ENCODE results near the gene OSBPL6. TPM values are rescaled to one million over a fixed set of nuclear protein-coding genes. Genes with fewer than 3 reads are reported as not detected.
A peak's percentile ranks its signal among the peaks of the same experiment; 100 is the strongest.

OSBPL6 gene
- total and polyA plus RNA-seq, 2 of the 13 experiments (the other 11 are each of a cell fraction or from before 2014, with no cell fraction given) = 0.03 to 0.11 TPM

DNA sequence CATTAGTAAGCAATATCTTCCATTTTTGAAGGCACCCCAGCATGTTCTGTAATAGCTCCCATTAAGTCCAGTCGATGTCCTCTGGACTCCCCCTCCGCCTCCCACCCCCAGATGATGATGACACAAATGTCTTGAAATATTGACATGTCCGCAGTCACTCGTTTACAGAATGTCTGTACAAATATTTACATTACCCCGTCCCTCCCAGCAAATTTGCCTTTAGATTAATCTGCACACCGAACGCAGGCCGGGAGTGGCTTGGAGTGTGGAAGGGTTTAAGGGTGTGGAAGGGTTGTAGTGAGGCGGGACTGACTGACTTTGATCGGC, 853 bp upstream of the OSBPL6 start (continued):
- TF ChIP-seq, protein P1, sequence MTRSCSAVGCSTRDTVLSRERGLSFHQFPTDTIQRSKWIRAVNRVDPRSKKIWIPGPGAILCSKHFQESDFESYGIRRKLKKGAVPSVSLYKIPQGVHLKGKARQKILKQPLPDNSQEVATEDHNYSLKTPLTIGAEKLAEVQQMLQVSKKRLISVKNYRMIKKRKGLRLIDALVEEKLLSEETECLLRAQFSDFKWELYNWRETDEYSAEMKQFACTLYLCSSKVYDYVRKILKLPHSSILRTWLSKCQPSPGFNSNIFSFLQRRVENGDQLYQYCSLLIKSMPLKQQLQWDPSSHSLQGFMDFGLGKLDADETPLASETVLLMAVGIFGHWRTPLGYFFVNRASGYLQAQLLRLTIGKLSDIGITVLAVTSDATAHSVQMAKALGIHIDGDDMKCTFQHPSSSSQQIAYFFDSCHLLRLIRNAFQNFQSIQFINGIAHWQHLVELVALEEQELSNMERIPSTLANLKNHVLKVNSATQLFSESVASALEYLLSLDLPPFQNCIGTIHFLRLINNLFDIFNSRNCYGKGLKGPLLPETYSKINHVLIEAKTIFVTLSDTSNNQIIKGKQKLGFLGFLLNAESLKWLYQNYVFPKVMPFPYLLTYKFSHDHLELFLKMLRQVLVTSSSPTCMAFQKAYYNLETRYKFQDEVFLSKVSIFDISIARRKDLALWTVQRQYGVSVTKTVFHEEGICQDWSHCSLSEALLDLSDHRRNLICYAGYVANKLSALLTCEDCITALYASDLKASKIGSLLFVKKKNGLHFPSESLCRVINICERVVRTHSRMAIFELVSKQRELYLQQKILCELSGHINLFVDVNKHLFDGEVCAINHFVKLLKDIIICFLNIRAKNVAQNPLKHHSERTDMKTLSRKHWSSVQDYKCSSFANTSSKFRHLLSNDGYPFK (CRISPR knock-in tag; IDR thresholded peaks at IDR 0.05; ENCODE audit: borderline replicate concordance) = peak; percentile 40; the same call in 1 of the 2 replicates
- no peak for TF ChIP-seq FOXP1 (IDR thresholded peaks at IDR 0.05)
- TF ChIP-seq FOXP1 (CRISPR knock-in tag; IDR thresholded peaks at IDR 0.05) = peak; percentile 89
- no peak for TF ChIP-seq LCORL (IDR thresholded peaks at IDR 0.05)
- TF ChIP-seq LCORL (CRISPR knock-in tag; IDR thresholded peaks at IDR 0.05) = peak; percentile 81
- TF ChIP-seq ZNF670 (CRISPR knock-in tag; IDR thresholded peaks at IDR 0.05; ENCODE audit: borderline replicate concordance) = peak; percentile 74; the same call in 1 of the 2 replicates
- TF ChIP-seq, protein P2, sequence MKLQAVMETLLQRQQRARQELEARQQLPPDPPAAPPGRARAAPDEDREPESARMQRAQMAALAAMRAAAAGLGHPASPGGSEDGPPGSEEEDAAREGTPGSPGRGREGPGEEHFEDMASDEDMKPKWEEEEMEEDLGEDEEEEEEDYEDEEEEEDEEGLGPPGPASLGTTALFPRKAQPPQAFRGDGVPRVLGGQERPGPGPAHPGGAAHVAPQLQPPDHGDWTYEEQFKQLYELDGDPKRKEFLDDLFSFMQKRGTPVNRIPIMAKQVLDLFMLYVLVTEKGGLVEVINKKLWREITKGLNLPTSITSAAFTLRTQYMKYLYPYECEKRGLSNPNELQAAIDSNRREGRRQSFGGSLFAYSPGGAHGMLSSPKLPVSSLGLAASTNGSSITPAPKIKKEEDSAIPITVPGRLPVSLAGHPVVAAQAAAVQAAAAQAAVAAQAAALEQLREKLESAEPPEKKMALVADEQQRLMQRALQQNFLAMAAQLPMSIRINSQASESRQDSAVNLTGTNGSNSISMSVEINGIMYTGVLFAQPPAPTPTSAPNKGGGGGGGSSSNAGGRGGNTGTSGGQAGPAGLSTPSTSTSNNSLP (IDR thresholded peaks at IDR 0.05; ENCODE audit: low read depth, low read length) = peak; percentile 69
- peak; percentile 33; the same call in 1 of the 2 replicates for TF ChIP-seq SMAD3 (CRISPR knock-in tag; IDR thresholded peaks at IDR 0.05)
- peak; percentile 77; the same call in 1 of the 2 replicates for TF ChIP-seq REPIN1 (CRISPR knock-in tag; IDR thresholded peaks at IDR 0.05; ENCODE audit: borderline replicate concordance, low read depth)
- TF ChIP-seq, protein P3, sequence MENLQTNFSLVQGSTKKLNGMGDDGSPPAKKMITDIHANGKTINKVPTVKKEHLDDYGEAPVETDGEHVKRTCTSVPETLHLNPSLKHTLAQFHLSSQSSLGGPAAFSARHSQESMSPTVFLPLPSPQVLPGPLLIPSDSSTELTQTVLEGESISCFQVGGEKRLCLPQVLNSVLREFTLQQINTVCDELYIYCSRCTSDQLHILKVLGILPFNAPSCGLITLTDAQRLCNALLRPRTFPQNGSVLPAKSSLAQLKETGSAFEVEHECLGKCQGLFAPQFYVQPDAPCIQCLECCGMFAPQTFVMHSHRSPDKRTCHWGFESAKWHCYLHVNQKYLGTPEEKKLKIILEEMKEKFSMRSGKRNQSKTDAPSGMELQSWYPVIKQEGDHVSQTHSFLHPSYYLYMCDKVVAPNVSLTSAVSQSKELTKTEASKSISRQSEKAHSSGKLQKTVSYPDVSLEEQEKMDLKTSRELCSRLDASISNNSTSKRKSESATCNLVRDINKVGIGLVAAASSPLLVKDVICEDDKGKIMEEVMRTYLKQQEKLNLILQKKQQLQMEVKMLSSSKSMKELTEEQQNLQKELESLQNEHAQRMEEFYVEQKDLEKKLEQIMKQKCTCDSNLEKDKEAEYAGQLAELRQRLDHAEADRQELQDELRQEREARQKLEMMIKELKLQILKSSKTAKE (CRISPR knock-in tag; IDR thresholded peaks at IDR 0.05; ENCODE audit: borderline replicate concordance) = peak; percentile 98
- TF ChIP-seq ZSCAN25 (CRISPR knock-in tag; IDR thresholded peaks at IDR 0.05) = peak; percentile 38; the same call in 1 of the 2 replicates
- TF ChIP-seq CREM (IDR thresholded peaks at IDR 0.05) = peak; percentile 73; the same call in 1 of the 2 replicates
- TF ChIP-seq CREM (CRISPR knock-in tag; IDR thresholded peaks at IDR 0.05) = no peak
- peak; percentile 50; the same call in 1 of the 2 replicates for TF ChIP-seq CCDC6 (CRISPR knock-in tag; IDR thresholded peaks at IDR 0.05)
- TF ChIP-seq HOXD1 (CRISPR knock-in tag; IDR thresholded peaks at IDR 0.05) = peak; percentile 85
- TF ChIP-seq FOXK1 (CRISPR knock-in tag; IDR thresholded peaks at IDR 0.05; ENCODE audit: borderline replicate concordance, low read depth) = peak; percentile 89; the same call in 1 of the 2 replicates
- TF ChIP-seq FOXM1 (CRISPR knock-in tag; IDR thresholded peaks at IDR 0.05) = no peak
- no peak for TF ChIP-seq ZNF446 (CRISPR knock-in tag; IDR thresholded peaks at IDR 0.05)
- TF ChIP-seq HNF4G (IDR thresholded peaks at IDR 0.05; ENCODE audit: borderline replicate concordance, low read depth, low read length) = 0 out of 2 replicates have a peak, but pooled peaks have one; percentile 20
- TF ChIP-seq HNF4G (CRISPR knock-in tag; IDR thresholded peaks at IDR 0.05; ENCODE audit: borderline replicate concordance, low read depth) = no peak
- TF ChIP-seq HOXA9 (CRISPR knock-in tag; IDR thresholded peaks at IDR 0.05; ENCODE audit: borderline replicate concordance) = peak; percentile 84
- TF ChIP-seq MIER2 (CRISPR knock-in tag; IDR thresholded peaks at IDR 0.05) = 0 out of 2 replicates have a peak, but pooled peaks have one; percentile 56
- TF ChIP-seq ATF1 (CRISPR knock-in tag; IDR thresholded peaks at IDR 0.05) = peak; percentile 47; the same call in 1 of the 2 replicates
- TF ChIP-seq ZNF556 (CRISPR knock-in tag; IDR thresholded peaks at IDR 0.05; ENCODE audit: borderline replicate concordance) = no peak; the same call in 1 of the 2 replicates
- 0 out of 2 replicates have a peak, but pooled peaks have one; percentile 59 for TF ChIP-seq ZNF430 (CRISPR knock-in tag; IDR thresholded peaks at IDR 0.05)
- no peak; the same call in 1 of the 2 replicates for TF ChIP-seq ZKSCAN8 (CRISPR knock-in tag; IDR thresholded peaks at IDR 0.05; ENCODE audit: borderline replicate concordance)
- TF ChIP-seq SAP130 (CRISPR knock-in tag; IDR thresholded peaks at IDR 0.05; ENCODE audit: low read depth) = peak; percentile 65
